Skeletal muscle tissue (tissue), 4 donors: ENCODE results near the gene PARVB. TPM values are rescaled to one million over a fixed set of nuclear protein-coding genes. Genes with fewer than 3 reads are reported as not detected.

Source experiments
- H3K27ac ChIP-seq: one replicate; pipeline ENCODE4 v1.7.0; 2013; ENCODE audit warnings: mild to moderate bottlenecking, low read depth, low read length, inconsistent platforms
- H3K27me3 ChIP-seq, 3 donors: one replicate each; pipeline ENCODE4 v1.7.0; 2013; ENCODE audit warnings: low read length in 3 of 3; ENCODE audit not compliant: control insufficient read depth in 3 of 3, insufficient read depth in 3 of 3
- H3K36me3 ChIP-seq, 3 donors: one replicate each; pipeline ENCODE4 v1.7.0; 2013; ENCODE audit warnings: low read length in 3 of 3; ENCODE audit not compliant: control insufficient read depth in 3 of 3, insufficient read depth in 3 of 3
- H3K4me1 ChIP-seq, 3 donors: one replicate each; pipeline ENCODE4 v1.7.0; 2013; ENCODE audit warnings: low read length in 3 of 3, mild to moderate bottlenecking in 3 of 3; ENCODE audit not compliant: control insufficient read depth in 3 of 3, insufficient read depth in 3 of 3
- H3K4me3 ChIP-seq, 3 donors: one replicate each; pipeline ENCODE4 v1.7.0; 2013; ENCODE audit warnings: low read length in 3 of 3
- H3K9ac ChIP-seq, 3 donors: one replicate each; pipeline ENCODE4 v1.7.0; 2013; ENCODE audit warnings: low read length in 3 of 3, mild to moderate bottlenecking in 3 of 3, moderate library complexity in 2 of 3, low read depth in 1 of 3
- H3K9me3 ChIP-seq, 3 donors: one replicate each; pipeline ENCODE4 v1.7.0; 2013; ENCODE audit warnings: low read length in 3 of 3; ENCODE audit not compliant: control insufficient read depth in 3 of 3
- total RNA-seq: library from RNA; depleted of rRNA; stranded (reverse); fragments of >200 nt; gene quantifications from one replicate; pipeline ENCODE4 v1.2.3, GENCODE V29; 2014
- donor health status: Osteomylitis.

The PARVB gene
- total RNA-seq, 1 donor from 2014 or later: 11.0 TPM

GRCh38 chr22:44192816-44193534 lies 168.9 kb downstream of the PARVB start:
- no peaks in the 10 kb centered on the region for H3K9me3 ChIP-seq
- no peaks in the 10 kb centered on the region for H3K4me1 ChIP-seq
- H3K4me3 ChIP-seq: no peak overlapping the region
- no peak overlapping the region for H3K9ac ChIP-seq
- no peak overlapping the region for H3K27ac ChIP-seq
- no peaks in the 10 kb centered on the region for H3K36me3 ChIP-seq
- H3K27me3 ChIP-seq: peaks cover 12 to 47% (median 32%) of the 10 kb centered on the region in 3 donors

- Histone ChIP-seq H3K27ac (no peak overlapping the region), H3K9me3 (no peaks in the 10 kb centered on the region), H3K4me1 (no peaks in the 10 kb centered on the region), H3K27me3 (peaks cover 12 to 47% (median 32%) of the 10 kb centered on the region in 3 donors), H3K4me3 (no peak overlapping the region), H3K9ac (no peak overlapping the region), H3K36me3 (no peaks in the 10 kb centered on the region)
These were observed 169.4 kb downstream of the PARVB start for GRCh38 chr22:44193535-44193891.

- Histone ChIP-seq H3K27ac (no peak overlapping the region), H3K9me3 (no peaks in the 10 kb centered on the region), H3K36me3 (no peaks in the 10 kb centered on the region), H3K4me3 (no peak overlapping the region), H3K27me3 (peaks cover 14 to 47% (median 37%) of the 10 kb centered on the region in 3 donors), H3K9ac (no peak overlapping the region), H3K4me1 (no peaks in the 10 kb centered on the region)
These were observed 170.5 kb downstream of the PARVB start for GRCh38 chr22:44194569-44194968.

GRCh38 chr22:44195189-44195871 lies 171.2 kb downstream of the PARVB start:
- no peaks in the 10 kb centered on the region for H3K4me1 ChIP-seq
- H3K4me3 ChIP-seq: no peak overlapping the region
- H3K9ac ChIP-seq: no peak overlapping the region
- no peaks in the 10 kb centered on the region for H3K9me3 ChIP-seq
- no peaks in the 10 kb centered on the region for H3K36me3 ChIP-seq
- H3K27ac ChIP-seq: no peak overlapping the region
- H3K27me3 ChIP-seq: peaks cover 16 to 53% (median 39%) of the 10 kb centered on the region in 3 donors

- Histone ChIP-seq H3K27ac (no peak overlapping the region), H3K4me3 (no peak overlapping the region), H3K4me1 (no peaks in the 10 kb centered on the region), H3K27me3 (peaks cover 16 to 57% (median 45%) of the 10 kb centered on the region in 3 donors), H3K36me3 (no peaks in the 10 kb centered on the region), H3K9ac (no peak overlapping the region), H3K9me3 (no peaks in the 10 kb centered on the region)
These were observed 172.1 kb downstream of the PARVB start for GRCh38 chr22:44196241-44196640.

- H3K36me3 ChIP-seq: no peaks in the 10 kb centered on the region
- no peaks in the 10 kb centered on the region for H3K9me3 ChIP-seq
- H3K27me3 ChIP-seq: peaks cover 16 to 62% (median 49%) of the 10 kb centered on the region in 3 donors
- H3K4me1 ChIP-seq: no peaks in the 10 kb centered on the region
- H3K27ac ChIP-seq: no peak overlapping the region
- H3K4me3 ChIP-seq: no peak overlapping the region
- H3K9ac ChIP-seq: no peak overlapping the region
These were observed 172.6 kb downstream of the PARVB start for GRCh38 chr22:44196731-44197131.

GRCh38 chr22:44197271-44197670 lies 173.2 kb downstream of the PARVB start:
- H3K4me1 ChIP-seq: no peaks in the 10 kb centered on the region
- no peaks in the 10 kb centered on the region for H3K36me3 ChIP-seq
- peaks cover 21 to 67% (median 54%) of the 10 kb centered on the region in 3 donors for H3K27me3 ChIP-seq
- H3K9ac ChIP-seq: no peak overlapping the region
- no peaks in the 10 kb centered on the region for H3K9me3 ChIP-seq
- no peak overlapping the region for H3K4me3 ChIP-seq
- H3K27ac ChIP-seq: no peak overlapping the region

GRCh38 chr22:44199164-44199563 lies 175.1 kb downstream of the PARVB start:
- Histone ChIP-seq H3K9ac (no peak overlapping the region), H3K4me3 (no peak overlapping the region), H3K27ac (no peak overlapping the region), H3K27me3 (peaks cover 18 to 73% (median 53%) of the 10 kb centered on the region in 3 donors), H3K4me1 (no peaks in the 10 kb centered on the region), H3K9me3 (no peaks in the 10 kb centered on the region), H3K36me3 (no peaks in the 10 kb centered on the region)

GRCh38 chr22:44199866-44200265 lies 175.8 kb downstream of the PARVB start:
- Histone ChIP-seq H3K9me3 (no peaks in the 10 kb centered on the region), H3K9ac (no peak overlapping the region), H3K36me3 (no peaks in the 10 kb centered on the region), H3K4me1 (no peaks in the 10 kb centered on the region), H3K27ac (no peak overlapping the region), H3K4me3 (no peak overlapping the region), H3K27me3 (peaks cover 19 to 74% (median 52%) of the 10 kb centered on the region in 3 donors)

- H3K4me1 ChIP-seq: no peaks in the 10 kb centered on the region
- H3K36me3 ChIP-seq: no peaks in the 10 kb centered on the region
- H3K9ac ChIP-seq: no peak overlapping the region
- H3K27me3 ChIP-seq: peaks cover 25 to 76% (median 51%) of the 10 kb centered on the region in 3 donors
- H3K27ac ChIP-seq: no peak overlapping the region
- H3K4me3 ChIP-seq: no peak overlapping the region
- no peaks in the 10 kb centered on the region for H3K9me3 ChIP-seq
These were observed 176.3 kb downstream of the PARVB start for GRCh38 chr22:44200451-44200850.
